Measurements from ENCODE around the gene GAS6. TPM values are rescaled to one million over a fixed set of nuclear protein-coding genes. Genes with fewer than 3 reads are reported as not detected.
"Not testable (repeated sequence)": the region's sequence is repeated elsewhere in the genome, so short reads cannot be mapped to it uniquely, and the experiment has no call there.

The GAS6 gene
- total RNA-seq, 1 donor = 33.3 TPM

GRCh38 chr13:113828282-113828825 lies 35.5 kb downstream of the GAS6 start:
- DNase-seq (ENCODE audit: low read depth) = no peak
- no peak overlapping the region for H3K4me3 ChIP-seq (ENCODE audit: low read depth, low read length)
- TF ChIP-seq, protein P1, sequence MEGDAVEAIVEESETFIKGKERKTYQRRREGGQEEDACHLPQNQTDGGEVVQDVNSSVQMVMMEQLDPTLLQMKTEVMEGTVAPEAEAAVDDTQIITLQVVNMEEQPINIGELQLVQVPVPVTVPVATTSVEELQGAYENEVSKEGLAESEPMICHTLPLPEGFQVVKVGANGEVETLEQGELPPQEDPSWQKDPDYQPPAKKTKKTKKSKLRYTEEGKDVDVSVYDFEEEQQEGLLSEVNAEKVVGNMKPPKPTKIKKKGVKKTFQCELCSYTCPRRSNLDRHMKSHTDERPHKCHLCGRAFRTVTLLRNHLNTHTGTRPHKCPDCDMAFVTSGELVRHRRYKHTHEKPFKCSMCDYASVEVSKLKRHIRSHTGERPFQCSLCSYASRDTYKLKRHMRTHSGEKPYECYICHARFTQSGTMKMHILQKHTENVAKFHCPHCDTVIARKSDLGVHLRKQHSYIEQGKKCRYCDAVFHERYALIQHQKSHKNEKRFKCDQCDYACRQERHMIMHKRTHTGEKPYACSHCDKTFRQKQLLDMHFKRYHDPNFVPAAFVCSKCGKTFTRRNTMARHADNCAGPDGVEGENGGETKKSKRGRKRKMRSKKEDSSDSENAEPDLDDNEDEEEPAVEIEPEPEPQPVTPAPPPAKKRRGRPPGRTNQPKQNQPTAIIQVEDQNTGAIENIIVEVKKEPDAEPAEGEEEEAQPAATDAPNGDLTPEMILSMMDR (IDR thresholded peaks at IDR 0.05; ENCODE audit: insufficient read depth, low read length) = no peak

GRCh38 chr13:113827021-113827420 lies 36.9 kb downstream of the GAS6 start:
- no peak for DNase-seq (ENCODE audit: low read depth)
- TF ChIP-seq, protein P1 (IDR thresholded peaks at IDR 0.05; ENCODE audit: insufficient read depth, low read length) = no peak
- no peak overlapping the region for H3K4me3 ChIP-seq (ENCODE audit: low read depth, low read length)

- not testable (repeated sequence) for H3K4me3 ChIP-seq (ENCODE audit: low read depth, low read length); DNase-seq (ENCODE audit: low read depth)
These were observed 37.4 kb downstream of the GAS6 start for GRCh38 chr13:113826446-113826845.

GRCh38 chr13:113825841-113826240 lies 38.0 kb downstream of the GAS6 start:
- H3K4me3 ChIP-seq (ENCODE audit: low read depth, low read length) = no peak overlapping the region
- DNase-seq (ENCODE audit: low read depth) = no peak
- TF ChIP-seq, protein P1 (IDR thresholded peaks at IDR 0.05; ENCODE audit: insufficient read depth, low read length) = no peak

- TF ChIP-seq, protein P1 (IDR thresholded peaks at IDR 0.05; ENCODE audit: insufficient read depth, low read length) = no peak
- H3K4me3 ChIP-seq (ENCODE audit: low read depth, low read length) = no peak overlapping the region
- no peak for DNase-seq (ENCODE audit: low read depth)
These were observed 40.1 kb downstream of the GAS6 start for GRCh38 chr13:113823771-113824170.

GRCh38 chr13:113822956-113823744 lies 40.7 kb downstream of the GAS6 start:
- TF ChIP-seq, protein P1 (IDR thresholded peaks at IDR 0.05; ENCODE audit: insufficient read depth, low read length) = no peak
- DNase-seq (ENCODE audit: low read depth) = no peak
- H3K4me3 ChIP-seq (ENCODE audit: low read depth, low read length) = no peak overlapping the region

DNA sequence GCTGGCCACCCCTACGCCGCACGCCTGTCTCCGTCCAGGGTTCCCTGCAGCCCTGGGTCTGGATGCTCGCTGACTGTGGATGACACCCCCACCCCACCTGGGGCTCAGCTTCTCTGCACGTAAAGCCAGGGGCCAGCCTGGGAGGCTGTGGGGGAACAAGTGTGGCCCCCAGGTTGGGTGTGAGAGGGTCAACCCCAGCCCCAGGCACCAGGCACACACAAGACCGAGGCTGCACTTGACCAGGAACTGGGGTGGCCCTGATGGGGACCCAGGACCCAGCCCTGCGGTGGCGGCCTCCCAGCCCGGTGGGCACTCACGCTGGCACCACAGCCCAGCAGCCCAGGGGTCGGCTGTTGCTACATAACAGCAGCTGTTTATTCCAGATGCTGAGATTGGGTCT lies 41.6 kb downstream of the GAS6 start:
- no peak for DNase-seq (ENCODE audit: low read depth)
- H3K4me3 ChIP-seq (ENCODE audit: low read depth, low read length) = no peak overlapping the region
- TF ChIP-seq, protein P1 (IDR thresholded peaks at IDR 0.05; ENCODE audit: insufficient read depth, low read length) = no peak
